Lung (tissue), 12 donors: Measurements from ENCODE around the gene CD200. TPM values are rescaled to one million over a fixed set of nuclear protein-coding genes. Genes with fewer than 3 reads are reported as not detected.

ENCODE experiments used
- ATAC-seq: fragments of 200-7000 bp; cut with Tn5 transposase; one replicate; pipeline ENCODE4 v1.9.1; 2020; ENCODE audit warnings: moderate number of reproducible peaks; ENCODE audit not compliant: insufficient read depth, low FRiP score
- DNase-seq, 3 donors: peaks; one replicate each; pipeline ENCODE4 v3.0.0-alpha.2; 2013 to 2017
- H3K27ac ChIP-seq, 2 donors: one replicate each; pipeline ENCODE4 v1.5.1; 2013; ENCODE audit warnings: mild to moderate bottlenecking in 2 of 2, moderate library complexity in 2 of 2, control low read depth in 1 of 2, inconsistent platforms in 1 of 2, low read depth in 1 of 2, low read length in 1 of 2
- H3K27me3 ChIP-seq, 3 donors: one replicate each; pipeline ENCODE4 v1.5.1; 2013; ENCODE audit warnings: low read length in 2 of 3; ENCODE audit not compliant: control insufficient read depth in 3 of 3, insufficient read depth in 3 of 3
- H3K36me3 ChIP-seq, 4 donors: one replicate each; pipeline ENCODE4 v1.5.1; 2013; ENCODE audit warnings: low read length in 4 of 4, mild to moderate bottlenecking in 1 of 4, moderate library complexity in 1 of 4; ENCODE audit not compliant: control insufficient read depth in 4 of 4, insufficient read depth in 4 of 4
- H3K4me1 ChIP-seq, 5 donors: one replicate each; pipeline ENCODE4 v1.5.1; 2013; ENCODE audit warnings: low read length in 5 of 5, mild to moderate bottlenecking in 2 of 5, moderate library complexity in 1 of 5; ENCODE audit not compliant: control insufficient read depth in 5 of 5, insufficient read depth in 5 of 5
- H3K4me3 ChIP-seq: one replicate; pipeline ENCODE4 v1.5.1; 2013; ENCODE audit warnings: mild to moderate bottlenecking, control low read depth, moderate library complexity
- H3K9ac ChIP-seq, 2 donors: one replicate each; pipeline ENCODE4 v1.5.1; 2013; ENCODE audit warnings: low read length in 2 of 2, control low read depth in 1 of 2; ENCODE audit not compliant: insufficient read depth in 1 of 2
- H3K9me3 ChIP-seq, 4 donors: one replicate each; pipeline ENCODE4 v1.5.1; 2013; ENCODE audit warnings: low read length in 3 of 4, mild to moderate bottlenecking in 1 of 4, moderate library complexity in 1 of 4; ENCODE audit not compliant: control insufficient read depth in 4 of 4, insufficient read depth in 3 of 4
- CTCF ChIP-seq: IDR thresholded peaks from 2 replicates; pipeline ENCODE4 v1.5.1; 2012; ENCODE audit warnings: mild to moderate bottlenecking; ENCODE audit errors: control extremely low read depth, extremely low read depth
- WGBS, 2 donors: extraction: QIAGEN DNeasy Blood & Tissue Kit; methylation state at CpG; one replicate each; pipeline ENCODE4 v1.1.7; 2013; 5-methylcytosine and 5-hydroxymethylcytosine counted together
- polyA plus RNA-seq, 2 donors: library from polyadenylated mRNA; stranded (reverse); fragments of 200-250 nt; gene quantifications; one replicate each; pipeline ENCODE4 v1.2.1, GENCODE V29; 2013
- total RNA-seq, 2 donors: library from RNA; depleted of rRNA in 1 of 2; stranded (reverse); fragments of >200 nt in 1 of 2; gene quantifications; one replicate each; pipeline ENCODE4 v1.2.1, GENCODE V29; 2014 to 2021
- donor health status: control.
- donor health status: control.
- donor health status: Bipolar disorder and iron deficiency.
- donor health status: healthy.
- donor health status: DM: yes; HTN: yes; CAD: no.

Gene CD200
- total and polyA plus RNA-seq, 4 donors, result 4.6 to 21.6 (median 6.0) TPM

GRCh38 chr3:112320691-112321090 lies 12.3 kb upstream of the CD200 start:
- H3K9ac ChIP-seq, result no peak overlapping the region
- no peak overlapping the region for H3K27ac ChIP-seq
- H3K36me3 ChIP-seq, result no peaks in the 10 kb centered on the region
- no peak for TF ChIP-seq CTCF
- peaks cover 0 to 10% (median 4%) of the 10 kb centered on the region in 5 donors for H3K4me1 ChIP-seq
- H3K27me3 ChIP-seq, result no peaks in the 10 kb centered on the region
- ATAC-seq (no peak), DNase-seq (no peak)
- WGBS, 2 donors, result 41 to 73% methylated on average over 1 of the region's 1 CpG
- H3K9me3 ChIP-seq, result peaks cover 0 to 2% (median 0%) of the 10 kb centered on the region in 4 donors
- no peak overlapping the region for H3K4me3 ChIP-seq

GRCh38 chr3:112321867-112322652 lies 10.9 kb upstream of the CD200 start:
- peak overlapping the region in 1 of 2 donors; percentile 5 for H3K9ac ChIP-seq
- WGBS, 2 donors, result 62 to 64% methylated on average over 5 of the region's 5 CpGs
- H3K9me3 ChIP-seq, result peaks cover 0 to 2% (median 0%) of the 10 kb centered on the region in 4 donors
- H3K4me1 ChIP-seq, result peaks cover 0 to 10% (median 4%) of the 10 kb centered on the region in 5 donors
- H3K36me3 ChIP-seq, result no peaks in the 10 kb centered on the region
- no peak for ATAC-seq
- TF ChIP-seq CTCF, result no peak
- DNase-seq, result peak in 2 of 3 donors; percentile 47 to 51
- no peaks in the 10 kb centered on the region for H3K27me3 ChIP-seq
- no peak overlapping the region for H3K4me3 ChIP-seq
- H3K27ac ChIP-seq, result no peak overlapping the region

- peak; percentile 60 for TF ChIP-seq CTCF
- no peaks in the 10 kb centered on the region for H3K4me1 ChIP-seq
- H3K9me3 ChIP-seq, result peaks cover 0 to 2% (median 0%) of the 10 kb centered on the region in 4 donors
- ATAC-seq, result peak; percentile 86
- 0 to 1% methylated on average over 2 of the region's 2 CpGs for WGBS, 2 donors
- DNase-seq, result peak in 2 of 3 donors; percentile 81 to 87
- no peaks in the 10 kb centered on the region for H3K27me3 ChIP-seq
- no peak overlapping the region for H3K4me3 ChIP-seq
- H3K36me3 ChIP-seq, result no peaks in the 10 kb centered on the region
- H3K27ac ChIP-seq, result no peak overlapping the region
- no peak overlapping the region for H3K9ac ChIP-seq
Measured at GRCh38 chr3:112327371-112327951, 5.5 kb upstream of the CD200 start.
